ENCODE data around the gene HIF1A. TPM values are rescaled to one million over a fixed set of nuclear protein-coding genes. Genes with fewer than 3 reads are reported as not detected.

HIF1A gene
- 556 and 648 TPM in 2 replicates for total RNA-seq

DNA sequence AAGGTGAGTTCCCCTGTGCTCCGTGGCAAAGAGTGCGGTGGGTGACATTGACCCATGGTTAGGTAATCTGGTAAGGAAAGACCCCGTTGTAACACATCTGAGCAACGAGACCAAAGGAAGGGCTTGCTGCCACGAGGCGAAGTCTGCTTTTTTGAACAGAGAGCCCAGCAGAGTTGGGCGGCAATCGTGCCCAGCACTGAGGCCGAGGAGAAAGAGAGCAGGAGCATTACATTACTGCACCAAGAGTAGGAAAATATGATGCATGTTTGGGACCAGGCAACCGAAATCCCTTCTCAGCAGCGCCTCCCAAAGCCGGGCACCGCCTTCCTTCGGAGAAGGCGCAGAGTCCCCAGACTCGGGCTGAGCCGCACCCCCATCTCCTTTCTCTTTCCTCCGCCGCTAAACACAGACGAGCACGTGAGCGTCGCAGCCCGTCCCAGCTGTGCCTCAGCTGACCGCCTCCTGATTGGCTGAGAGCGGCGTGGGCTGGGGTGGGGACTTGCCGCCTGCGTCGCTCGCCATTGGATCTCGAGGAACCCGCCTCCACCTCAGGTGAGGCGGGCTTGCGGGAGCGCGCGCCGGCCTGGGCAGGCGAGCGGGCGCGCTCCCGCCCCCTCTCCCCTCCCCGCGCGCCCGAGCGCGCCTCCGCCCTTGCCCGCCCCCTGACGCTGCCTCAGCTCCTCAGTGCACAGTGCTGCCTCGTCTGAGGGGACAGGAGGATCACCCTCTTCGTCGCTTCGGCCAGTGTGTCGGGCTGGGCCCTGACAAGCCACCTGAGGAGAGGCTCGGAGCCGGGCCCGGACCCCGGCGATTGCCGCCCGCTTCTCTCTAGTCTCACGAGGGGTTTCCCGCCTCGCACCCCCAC lies at the start of gene HIF1A:
Gene HIF1A, plus strand, starts transcription at position 684 of the 865 bp plus-strand sequence. CDS start 292 bp downstream, outside the sequence.

DNA sequence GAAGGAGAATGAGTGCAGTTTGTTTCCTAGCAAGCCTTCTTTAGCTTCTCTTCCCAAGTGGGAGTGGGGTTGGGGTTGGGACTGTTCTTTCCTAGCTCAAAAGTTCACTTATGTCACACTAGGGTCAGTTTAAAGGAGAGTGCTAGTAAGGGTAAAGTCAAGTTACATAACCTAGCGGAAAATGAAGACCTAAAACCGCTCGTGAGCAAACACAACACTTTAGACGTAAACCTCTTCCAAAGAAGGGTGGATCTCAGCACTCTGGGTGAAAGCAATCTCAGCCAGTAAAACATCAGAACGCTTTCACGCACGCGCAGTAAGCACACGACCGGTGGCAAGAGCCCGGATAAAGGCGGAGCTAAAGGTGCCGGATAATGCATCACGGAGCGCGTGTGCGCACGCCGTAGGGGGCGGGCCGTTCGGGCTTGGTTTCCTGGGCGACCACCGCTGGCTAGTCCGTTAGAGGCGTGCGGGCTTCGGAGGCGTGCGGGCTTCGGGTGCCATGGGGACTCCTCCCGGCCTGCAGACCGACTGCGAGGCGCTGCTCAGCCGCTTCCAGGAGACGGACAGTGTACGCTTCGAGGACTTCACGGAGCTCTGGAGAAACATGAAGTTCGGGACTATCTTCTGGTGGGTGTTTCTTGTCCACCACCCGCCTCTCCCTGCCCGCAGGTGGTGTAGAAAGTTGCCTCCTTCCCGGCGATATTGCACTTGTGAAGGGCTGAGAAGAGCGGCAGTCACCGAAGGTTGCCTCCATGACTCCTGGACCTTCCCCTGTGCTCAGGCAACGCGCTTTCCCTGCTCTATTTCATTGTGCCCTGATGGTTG lies 66.9 kb downstream of the HIF1A start, which contains the start of gene SNAPC1:
Gene SNAPC1, plus strand, starts transcription at position 462 of the 828 bp plus-strand sequence. Its CDS starts 41 bp downstream, at position 503.

Other genes starting within 250 kb of the HIF1A start
- gene SNAPC1, start 66.9 kb downstream of the HIF1A start, total RNA-seq, result 10.6 and 23.9 TPM in 2 replicates
- gene SYT16, start 117.2 kb downstream of the HIF1A start, total RNA-seq, result under 0.01 and 1.1 TPM in 2 replicates